ENCODE results near the gene ACSL5.

ACSL5 gene

GRCh38 chr10:112359606-112360307 is 14.2 kb upstream of the ACSL5 start:
- Histone ChIP-seq H3K36me3 (ENCODE audit: insufficient read depth, low read length) (no peaks in the 10 kb centered on the region), H3K9ac (ENCODE audit: insufficient read length) (no peak overlapping the region), H3K27ac (no peak overlapping the region), H3K9me3 (ENCODE audit: low read depth, low read length) (no peaks in the 10 kb centered on the region), H3K4me3 (no peak overlapping the region)
- DNase-seq (ENCODE audit: low read depth, low spot score) = no peak
- TF ChIP-seq FOXP2 (optimal IDR thresholded peaks at IDR 0.05; ENCODE audit: control extremely low read depth, extremely low read length, insufficient read depth) (no peak), POLR2AphosphoS5 (IDR thresholded peaks at IDR 0.05; ENCODE audit: borderline replicate concordance, low read depth, low read length) (no peak), EZH2 (IDR thresholded peaks at IDR 0.05) (no peak)

GRCh38 chr10:112360308-112361270 is 13.3 kb upstream of the ACSL5 start:
- Histone ChIP-seq H3K9me3 (ENCODE audit: low read depth, low read length) (no peaks in the 10 kb centered on the region), H3K9ac (ENCODE audit: insufficient read length) (no peak overlapping the region), H3K4me3 (no peak overlapping the region), H3K27ac (no peak overlapping the region), H3K36me3 (ENCODE audit: insufficient read depth, low read length) (no peaks in the 10 kb centered on the region)
- no peak for DNase-seq (ENCODE audit: low read depth, low spot score)
- TF ChIP-seq POLR2AphosphoS5 (IDR thresholded peaks at IDR 0.05; ENCODE audit: borderline replicate concordance, low read depth, low read length) (no peak), EZH2 (IDR thresholded peaks at IDR 0.05) (no peak), FOXP2 (optimal IDR thresholded peaks at IDR 0.05; ENCODE audit: control extremely low read depth, extremely low read length, insufficient read depth) (no peak)

GRCh38 chr10:112361951-112362751 is 11.8 kb upstream of the ACSL5 start:
- no peaks in the 10 kb centered on the region for H3K9me3 ChIP-seq (ENCODE audit: low read depth, low read length)
- no peaks in the 10 kb centered on the region for H3K36me3 ChIP-seq (ENCODE audit: insufficient read depth, low read length)
- no peak overlapping the region for H3K4me3 ChIP-seq
- H3K27ac ChIP-seq = no peak overlapping the region
- no peak overlapping the region for H3K9ac ChIP-seq (ENCODE audit: insufficient read length)
- no peak for TF ChIP-seq FOXP2 (optimal IDR thresholded peaks at IDR 0.05; ENCODE audit: control extremely low read depth, extremely low read length, insufficient read depth)
- TF ChIP-seq POLR2AphosphoS5 (IDR thresholded peaks at IDR 0.05; ENCODE audit: borderline replicate concordance, low read depth, low read length) = no peak
- TF ChIP-seq EZH2 (IDR thresholded peaks at IDR 0.05) = no peak
- DNase-seq (ENCODE audit: low read depth, low spot score) = no peak

GRCh38 chr10:112362833-112363232 is 11.1 kb upstream of the ACSL5 start:
- no peaks in the 10 kb centered on the region for H3K9me3 ChIP-seq (ENCODE audit: low read depth, low read length)
- DNase-seq (ENCODE audit: low read depth, low spot score) = no peak
- no peak overlapping the region for H3K27ac ChIP-seq
- no peak overlapping the region for H3K4me3 ChIP-seq
- H3K9ac ChIP-seq (ENCODE audit: insufficient read length) = no peak overlapping the region
- TF ChIP-seq POLR2AphosphoS5 (IDR thresholded peaks at IDR 0.05; ENCODE audit: borderline replicate concordance, low read depth, low read length) (no peak), EZH2 (IDR thresholded peaks at IDR 0.05) (no peak), FOXP2 (optimal IDR thresholded peaks at IDR 0.05; ENCODE audit: control extremely low read depth, extremely low read length, insufficient read depth) (no peak)
- no peaks in the 10 kb centered on the region for H3K36me3 ChIP-seq (ENCODE audit: insufficient read depth, low read length)

- Histone ChIP-seq H3K27ac (no peak overlapping the region), H3K9ac (ENCODE audit: insufficient read length) (no peak overlapping the region), H3K36me3 (ENCODE audit: insufficient read depth, low read length) (no peaks in the 10 kb centered on the region), H3K9me3 (ENCODE audit: low read depth, low read length) (no peaks in the 10 kb centered on the region), H3K4me3 (no peak overlapping the region)
- DNase-seq (ENCODE audit: low read depth, low spot score) = no peak
- no peak for TF ChIP-seq EZH2 (IDR thresholded peaks at IDR 0.05)
These were observed 9.9 kb upstream of the ACSL5 start for GRCh38 chr10:112363696-112364688.

GRCh38 chr10:112365014-112365432 is 8.9 kb upstream of the ACSL5 start:
- TF ChIP-seq POLR2AphosphoS5 (IDR thresholded peaks at IDR 0.05; ENCODE audit: borderline replicate concordance, low read depth, low read length) (no peak), FOXP2 (optimal IDR thresholded peaks at IDR 0.05; ENCODE audit: control extremely low read depth, extremely low read length, insufficient read depth) (no peak), EZH2 (IDR thresholded peaks at IDR 0.05) (no peak)
- Histone ChIP-seq H3K9me3 (ENCODE audit: low read depth, low read length) (no peaks in the 10 kb centered on the region), H3K36me3 (ENCODE audit: insufficient read depth, low read length) (no peaks in the 10 kb centered on the region), H3K9ac (ENCODE audit: insufficient read length) (no peak overlapping the region), H3K4me3 (no peak overlapping the region), H3K27ac (no peak overlapping the region)
- no peak for DNase-seq (ENCODE audit: low read depth, low spot score)

GRCh38 chr10:112365451-112365850 is 8.5 kb upstream of the ACSL5 start:
- TF ChIP-seq FOXP2 (optimal IDR thresholded peaks at IDR 0.05; ENCODE audit: control extremely low read depth, extremely low read length, insufficient read depth) (no peak), EZH2 (IDR thresholded peaks at IDR 0.05) (no peak), POLR2AphosphoS5 (IDR thresholded peaks at IDR 0.05; ENCODE audit: borderline replicate concordance, low read depth, low read length) (no peak)
- DNase-seq (ENCODE audit: low read depth, low spot score) = no peak
- H3K36me3 ChIP-seq (ENCODE audit: insufficient read depth, low read length) = no peaks in the 10 kb centered on the region
- H3K4me3 ChIP-seq = no peak overlapping the region
- H3K9me3 ChIP-seq (ENCODE audit: low read depth, low read length) = no peaks in the 10 kb centered on the region
- H3K27ac ChIP-seq = no peak overlapping the region
- H3K9ac ChIP-seq (ENCODE audit: insufficient read length) = no peak overlapping the region
